HepG2 (cell line): Measurements from ENCODE around the gene DDX49. TPM values are rescaled to one million over a fixed set of nuclear protein-coding genes. Genes with fewer than 3 reads are reported as not detected.

ENCODE experiments used
- ATAC-seq: fragments of 200-7000 bp; cut with Tn5 transposase; 3 replicates; pipeline ENCODE4 v1.9.1; 2020; ENCODE audit warnings: mild to moderate bottlenecking, moderate library complexity
- BruUV-seq: library from RNA; stranded (reverse); fragments of 400-500 nt; replicated peaks from 2 replicates; lab custom pipeline; 2021; lab: Mats Ljungman, UMichigan
- CTCF ChIA-PET: fragments of 300-600 bp; formaldehyde crosslinking; extraction: SDS; loops from one replicate; lab custom pipeline; 2021; ENCODE audit warnings: low total read pairs, inconsistent platforms, low intra/inter-chr PET ratio; lab: Yijun Ruan, JAX
- POLR2A ChIA-PET: fragments of 350-600 bp; sonication (Branson Sonifier 250); formaldehyde crosslinking; loops from one replicate; lab custom pipeline; 2020; ENCODE audit warnings: antibody characterized with exemption, inconsistent platforms; lab: Yijun Ruan, JAX
- DNase-seq: peaks from one replicate; pipeline ENCODE4 v3.0.0-alpha.2; 2015; ENCODE audit warnings: low spot score
- FAIRE-seq: peaks from 3 replicates; lab custom pipeline; 2011; peaks lifted over from hg19 to GRCh38; lab: Jason Lieb, UNC
- H2AFZ ChIP-seq: one replicate; pipeline ENCODE4 v1.6.1; 2011; ENCODE audit warnings: low read length, inconsistent platforms
- H3K27ac ChIP-seq: fragments of 300-600 bp; 3 replicates; pipeline ENCODE4 v1.8.0; 2011; ENCODE audit warnings: mixed run types, mild to moderate bottlenecking, mixed read lengths, low read length, inconsistent platforms; ENCODE audit not compliant: insufficient read depth; ENCODE audit errors: extremely low read length
- H3K27me3 ChIP-seq, 2 experiments: fragments of 200-600 bp in 1 of 2; 2 replicates in 1 of 2; 3 replicates in 1 of 2; pipeline versions ENCODE4 v1.6.0 to v1.8.0; 2011; ENCODE audit warnings: low read length in 2 of 2, mild to moderate bottlenecking in 2 of 2, moderate library complexity in 2 of 2, inconsistent platforms in 1 of 2; ENCODE audit not compliant: insufficient read depth in 2 of 2, control insufficient read depth in 1 of 2
- H3K36me3 ChIP-seq, 2 experiments: fragments of 200-600 bp in 1 of 2; replicated peaks in 1 of 2; 2 replicates in 1 of 2; 3 replicates in 1 of 2; pipeline versions ENCODE4 v1.5.1 to v1.8.0; 2011; ENCODE audit warnings: low read length in 2 of 2, inconsistent platforms in 1 of 2; ENCODE audit not compliant: insufficient read depth in 2 of 2, control insufficient read depth in 1 of 2
- H3K4me1 ChIP-seq: 2 replicates; pipeline ENCODE4 v1.5.1; 2012; ENCODE audit warnings: low read length, inconsistent platforms; ENCODE audit not compliant: insufficient read depth
- H3K4me2 ChIP-seq: 2 replicates; pipeline ENCODE4 v1.6.0; 2011; ENCODE audit warnings: low read depth, low read length, inconsistent platforms
- H3K4me3 ChIP-seq, 3 experiments: fragments of 200-600 bp in 1 of 3; sonication (generic), shearing (Covaris generic) in 1 of 3; replicated peaks in 1 of 3; 2 replicates each; pipeline ENCODE4 v1.5.1; 2011 to 2016; ENCODE audit warnings: low read length in 3 of 3, inconsistent platforms in 2 of 3, low read depth in 2 of 3, mild to moderate bottlenecking in 2 of 3, control low read depth in 1 of 3, mixed read lengths in 1 of 3; ENCODE audit not compliant: insufficient read depth in 1 of 3
- H3K79me2 ChIP-seq: one replicate; pipeline ENCODE4 v1.6.1; 2011; ENCODE audit warnings: low read length, inconsistent platforms; ENCODE audit not compliant: insufficient read depth
- H3K9ac ChIP-seq: 2 replicates; pipeline ENCODE4 v1.6.0; 2011; ENCODE audit warnings: mild to moderate bottlenecking, low read depth, low read length, inconsistent platforms; ENCODE audit not compliant: insufficient read depth
- H3K9me3 ChIP-seq: 2 replicates; pipeline ENCODE4 v1.5.1; 2012; ENCODE audit warnings: mild to moderate bottlenecking, low read length
- H4K20me1 ChIP-seq: 2 replicates; pipeline ENCODE4 v1.6.0; 2011; ENCODE audit warnings: inconsistent platforms, mild to moderate bottlenecking, low read length, moderate library complexity; ENCODE audit not compliant: insufficient read depth
- AHDC1 ChIP-seq: sonication (generic); formaldehyde crosslinking; IDR thresholded peaks from 2 replicates; pipeline ENCODE4 v1.5.1; 2020; ENCODE audit warnings: mild to moderate bottlenecking, missing genetic modification reagents, borderline replicate concordance
- RBFOX2 ChIP-seq: fragments of 200-400 bp; formaldehyde crosslinking; IDR thresholded peaks from 2 replicates; pipeline ENCODE4 v1.6.1; 2017; ENCODE audit warnings: low read depth, mild to moderate bottlenecking, low read length
- TFDP1 ChIP-seq: IDR thresholded peaks from 2 replicates; pipeline ENCODE4 v1.6.1; 2016; ENCODE audit warnings: missing compliant biosample characterization, missing genetic modification reagents, borderline replicate concordance
- WGBS: methylation state at CpG from one replicate; pipeline ENCODE4 v1.1.6; 2017; ENCODE audit warnings: low lambda C conversion rate; 5-methylcytosine and 5-hydroxymethylcytosine counted together
- in situ Hi-C: cut with HindIII; loops from 2 replicates; pipeline ENCODE4 v1.10.0; 2017; ENCODE audit warnings: low pct_unique_long_range_greater_than_20kb; ENCODE audit not compliant: extremely low pct_ligation_motif_present
- intact Hi-C: fragments of 100-400 bp; cut with micrococcal nuclease; formaldehyde crosslinking; loops from one replicate; pipeline ENCODE4 v1.10.0; 2022; ENCODE audit not compliant: unreplicated experiment
- polyA plus RNA-seq, 8 experiments: library from polyadenylated mRNA; depleted of rRNA in 3 of 8; stranded (reverse) in 7 of 8; unstranded in 1 of 8; fragments of >200 nt; fragmentation: Illumina TruSeq in 4 of 8; extraction: Trizol in 4 of 8; gene quantifications; 2 replicates each; pipeline versions ENCODE4 v1.2.1 to v1.2.3, GENCODE V29; 2011 to 2016; ENCODE audit warnings: low read depth in 4 of 8, missing spikeins in 1 of 8, mixed read lengths in 1 of 8; ENCODE audit not compliant: insufficient read depth in 1 of 8
- total RNA-seq, 5 experiments: library from RNA; depleted of rRNA; stranded (reverse); fragments of >200 nt; fragmentation: Illumina TruSeq; extraction: Trizol; gene quantifications; 2 replicates each; pipeline ENCODE4 v1.2.3, GENCODE V29; 2016; ENCODE audit warnings: low read depth in 1 of 5

DDX49 gene
- total and polyA plus RNA-seq, 2 of the 13 experiments (the other 11 are each of a cell fraction or from before 2014, with no cell fraction given): 27.0 to 46.2 TPM

- no TSS peak for BruUV-seq
- TF ChIP-seq TFDP1 (CRISPR knock-in tag): no peak
- TF ChIP-seq RBFOX2: no peak
- no peak for TF ChIP-seq AHDC1 (CRISPR knock-in tag)
- ChIA-PET CTCF (no interaction called here), POLR2A (no interaction called here)
- Histone ChIP-seq H3K27me3 (no peaks in the 10 kb centered on the region), H3K4me2 (no peak overlapping the region), H3K36me3 (peaks cover 2 to 5% of the 10 kb centered on the region in 2 experiments; a peak in 1 of 5 replicates), H3K4me1 (no peaks in the 10 kb centered on the region), H3K27ac (no peak overlapping the region), H2AFZ (no peak overlapping the region), H3K9ac (no peak overlapping the region), H4K20me1 (no peaks in the 10 kb centered on the region), H3K4me3 (no peak overlapping the region), H3K79me2 (no peaks in the 10 kb centered on the region), H3K9me3 (no peaks in the 10 kb centered on the region)
- no peak for ATAC-seq
- intact Hi-C loops: no loop called here
- FAIRE-seq: no peak
- no peak for DNase-seq
- in situ Hi-C loops: no loop called here
- 95% methylated on average over 7 of the region's 7 CpGs for WGBS
Observed at GRCh38 chr19:18881491-18881890, 38.0 kb upstream of the DDX49 start.
